Measurements from ENCODE around the gene CMC1. TPM values are rescaled to one million over a fixed set of nuclear protein-coding genes. Genes with fewer than 3 reads are reported as not detected.

CMC1 gene
- total RNA-seq, 1 donor from 2014 or later, result 15.9 TPM

GRCh38 chr3:28239108-28239507 is 2.3 kb upstream of the CMC1 start:
- DNase-seq (ENCODE audit: low spot score in 2 of 2, unreplicated experiment in 2 of 2), result no peak

GRCh38 chr3:28240441-28240840 is 978 bp upstream of the CMC1 start:
- Mint-ChIP-seq H3K4me3 (peak overlapping the region; percentile 89), H3K36me3 (no peaks in the 10 kb centered on the region), H3K4me1 (peaks cover 18% of the 10 kb centered on the region), H3K27me3 (ENCODE audit: low read depth) (peaks cover 2% of the 10 kb centered on the region), H3K9me3 (peaks cover 6% of the 10 kb centered on the region), H3K27ac (no peak overlapping the region)
- no peak for TF ChIP-seq CTCF (IDR thresholded peaks at IDR 0.05; ENCODE audit: unreplicated experiment)
- DNase-seq (ENCODE audit: low spot score in 2 of 2, unreplicated experiment in 2 of 2), result no peak

More at GRCh38 chr3:28239108-28239507, 2.3 kb upstream of the CMC1 start:
- Mint-ChIP-seq H3K27me3 (ENCODE audit: low read depth) (peaks cover 3% of the 10 kb centered on the region), H3K4me3 (no peak overlapping the region), H3K36me3 (no peaks in the 10 kb centered on the region), H3K27ac (no peak overlapping the region), H3K9me3 (peaks cover 6% of the 10 kb centered on the region), H3K4me1 (peaks cover 18% of the 10 kb centered on the region)
- TF ChIP-seq CTCF (IDR thresholded peaks at IDR 0.05; ENCODE audit: unreplicated experiment), result no peak

- DNase-seq (ENCODE audit: low spot score in 2 of 2, unreplicated experiment in 2 of 2), result no peak
- TF ChIP-seq CTCF (IDR thresholded peaks at IDR 0.05; ENCODE audit: unreplicated experiment), result no peak
- peak overlapping the region; percentile 89 for H3K4me3 Mint-ChIP-seq
- H3K27me3 Mint-ChIP-seq (ENCODE audit: low read depth), result peaks cover 2% of the 10 kb centered on the region
- peak overlapping the region; percentile 82 for H3K27ac Mint-ChIP-seq
- peaks cover 6% of the 10 kb centered on the region for H3K9me3 Mint-ChIP-seq
- H3K4me1 Mint-ChIP-seq, result peaks cover 18% of the 10 kb centered on the region
- no peaks in the 10 kb centered on the region for H3K36me3 Mint-ChIP-seq
Measured at GRCh38 chr3:28242519-28242918, 1.1 kb downstream of the CMC1 start.

- peaks cover 2% of the 10 kb centered on the region for H3K27me3 Mint-ChIP-seq (ENCODE audit: low read depth)
- peak overlapping the region; percentile 36 for H3K4me3 Mint-ChIP-seq
- H3K4me1 Mint-ChIP-seq, result peaks cover 18% of the 10 kb centered on the region
- no peak overlapping the region for H3K27ac Mint-ChIP-seq
- H3K9me3 Mint-ChIP-seq, result peaks cover 6% of the 10 kb centered on the region
- no peak for DNase-seq (ENCODE audit: low spot score in 2 of 2, unreplicated experiment in 2 of 2)
- TF ChIP-seq CTCF (IDR thresholded peaks at IDR 0.05; ENCODE audit: unreplicated experiment), result no peak
- no peaks in the 10 kb centered on the region for H3K36me3 Mint-ChIP-seq
Measured at GRCh38 chr3:28243424-28244106, 2.1 kb downstream of the CMC1 start.

- Mint-ChIP-seq H3K27me3 (ENCODE audit: low read depth) (no peaks in the 10 kb centered on the region), H3K9me3 (peaks cover 6% of the 10 kb centered on the region), H3K36me3 (no peaks in the 10 kb centered on the region), H3K4me1 (peaks cover 18% of the 10 kb centered on the region), H3K4me3 (no peak overlapping the region), H3K27ac (no peak overlapping the region)
- TF ChIP-seq CTCF (IDR thresholded peaks at IDR 0.05; ENCODE audit: unreplicated experiment), result no peak
- no peak for DNase-seq (ENCODE audit: low spot score in 2 of 2, unreplicated experiment in 2 of 2)
Measured at GRCh38 chr3:28244491-28244890, 3.1 kb downstream of the CMC1 start.

All from mesothelial cell of epicardium (in vitro differentiated cells).